IMR-90 (cell line): Measurements from ENCODE around the gene SHISAL1. TPM values are rescaled to one million over a fixed set of nuclear protein-coding genes. Genes with fewer than 3 reads are reported as not detected.

Source experiments
- ATAC-seq: fragments of 200-7000 bp; cut with Tn5 transposase; 2 replicates; pipeline ENCODE4 v1.9.1; 2020; ENCODE audit warnings: low read depth, mild to moderate bottlenecking, moderate library complexity
- BruUV-seq: library from RNA; stranded (reverse); fragments of 400-500 nt; replicated peaks from 2 replicates; lab custom pipeline; 2021; lab: Mats Ljungman, UMichigan
- CTCF ChIA-PET: fragments of 300-600 bp; formaldehyde crosslinking; extraction: SDS; loops from one replicate; lab custom pipeline; 2021; ENCODE audit warnings: antibody characterized with exemption; lab: Yijun Ruan, JAX
- POLR2A ChIA-PET: fragments of 300-600 bp; sonication (Branson Sonifier 250); formaldehyde crosslinking; loops from one replicate; lab custom pipeline; 2022; ENCODE audit warnings: antibody characterized with exemption; ENCODE audit not compliant: unreplicated experiment; lab: Charles Lee
- DNase-seq: peaks from one replicate; pipeline ENCODE4 v3.0.0; 2013
- H2AFZ ChIP-seq: replicated peaks from 2 replicates; pipeline ENCODE3; 2013; ENCODE audit warnings: low read length, mild to moderate bottlenecking; ENCODE audit not compliant: poor library complexity
- H2AK5ac ChIP-seq: 2 replicates; pipeline ENCODE4 v1.6.1; 2013; ENCODE audit warnings: low read depth, low read length, inconsistent platforms
- H2AK9ac ChIP-seq: replicated peaks from 2 replicates; pipeline ENCODE3; 2013; ENCODE audit warnings: mild to moderate bottlenecking, low read depth, low read length, moderate library complexity; ENCODE audit not compliant: poor library complexity
- H2BK120ac ChIP-seq: 2 replicates; pipeline ENCODE4 v1.6.1; 2013; ENCODE audit warnings: low read depth, low read length, inconsistent platforms
- H2BK15ac ChIP-seq: 3 replicates; pipeline ENCODE4 v1.6.1; 2013; ENCODE audit warnings: low read depth, low read length, inconsistent platforms
- H2BK20ac ChIP-seq: 2 replicates; pipeline ENCODE4 v1.6.1; 2013; ENCODE audit warnings: low read depth, mild to moderate bottlenecking, inconsistent platforms, low read length, moderate library complexity
- H2BK5ac ChIP-seq: 2 replicates; pipeline ENCODE4 v1.6.1; 2013; ENCODE audit warnings: mild to moderate bottlenecking, low read depth, low read length, inconsistent platforms; ENCODE audit not compliant: poor library complexity, severe bottlenecking
- H3K14ac ChIP-seq: replicated peaks from 2 replicates; pipeline ENCODE4 v1.6.1; 2013; ENCODE audit warnings: low read depth, low read length, inconsistent platforms
- H3K18ac ChIP-seq: 2 replicates; pipeline ENCODE4 v1.6.1; 2013; ENCODE audit warnings: low read depth, low read length, control low read depth
- H3K23ac ChIP-seq: 2 replicates; pipeline ENCODE4 v1.6.1; 2013; ENCODE audit warnings: low read depth, low read length, inconsistent platforms
- H3K27ac ChIP-seq: 2 replicates; pipeline ENCODE4 v1.5.1; 2013; ENCODE audit warnings: mild to moderate bottlenecking, control low read depth, low read length; ENCODE audit not compliant: insufficient read depth
- H3K27me3 ChIP-seq: 2 replicates; pipeline ENCODE4 v1.6.1; 2013; ENCODE audit warnings: low read length; ENCODE audit not compliant: control insufficient read depth, insufficient read depth
- H3K36me3 ChIP-seq: 2 replicates; pipeline ENCODE4 v1.6.1; 2013; ENCODE audit warnings: low read length, mixed read lengths; ENCODE audit not compliant: control insufficient read depth, insufficient read depth
- H3K4ac ChIP-seq: 2 replicates; pipeline ENCODE4 v1.6.1; 2013; ENCODE audit warnings: low read depth, low read length, inconsistent platforms
- H3K4me1 ChIP-seq: 2 replicates; pipeline ENCODE4 v1.6.1; 2013; ENCODE audit warnings: low read length, mixed read lengths; ENCODE audit not compliant: control insufficient read depth, insufficient read depth
- H3K4me2 ChIP-seq: 2 replicates; pipeline ENCODE4 v1.6.1; 2013; ENCODE audit warnings: low read depth, mild to moderate bottlenecking, control low read depth, low read length, moderate library complexity
- H3K4me3 ChIP-seq: 2 replicates; pipeline ENCODE4 v1.5.1; 2013; ENCODE audit warnings: low read depth, mild to moderate bottlenecking, control low read depth, low read length, moderate library complexity; ENCODE audit not compliant: insufficient read depth
- H3K56ac ChIP-seq: 2 replicates; pipeline ENCODE4 v1.6.1; 2013; ENCODE audit warnings: low read length, inconsistent platforms; ENCODE audit not compliant: insufficient read depth; ENCODE audit errors: extremely low read depth
- H3K79me1 ChIP-seq, 2 experiments: 2 replicates each; pipeline ENCODE4 v1.6.1; 2013; ENCODE audit warnings: low read length in 2 of 2, inconsistent platforms in 1 of 2, low read depth in 1 of 2
- H3K9ac ChIP-seq: 2 replicates; pipeline ENCODE4 v1.6.1; 2013; ENCODE audit warnings: low read depth, low read length, control low read depth
- H3K9me1 ChIP-seq: 2 replicates; pipeline ENCODE4 v1.6.1; 2013; ENCODE audit warnings: low read length, inconsistent platforms; ENCODE audit not compliant: insufficient read depth
- H3K9me3 ChIP-seq: 2 replicates; pipeline ENCODE4 v1.6.1; 2013; ENCODE audit warnings: low read length; ENCODE audit not compliant: control insufficient read depth, insufficient read depth
- H4K20me1 ChIP-seq: 2 replicates; pipeline ENCODE4 v1.6.1; 2013; ENCODE audit warnings: low read length, inconsistent platforms; ENCODE audit not compliant: insufficient read depth
- H4K5ac ChIP-seq: 2 replicates; pipeline ENCODE4 v1.6.1; 2013; ENCODE audit warnings: mild to moderate bottlenecking, low read depth, low read length, control low read depth
- H4K8ac ChIP-seq, 2 experiments: 2 replicates each; pipeline ENCODE4 v1.6.1; 2013; ENCODE audit warnings: low read depth in 2 of 2, low read length in 2 of 2, control low read depth in 1 of 2, inconsistent platforms in 1 of 2
- H4K91ac ChIP-seq: 2 replicates; pipeline ENCODE4 v1.6.1; 2013; ENCODE audit warnings: low read depth, low read length, inconsistent platforms; ENCODE audit not compliant: insufficient read depth
- CEBPB ChIP-seq: IDR thresholded peaks from 2 replicates; pipeline ENCODE4 v1.6.1; 2012; ENCODE audit warnings: low read depth, low read length, improper control_type of control experiment
- CHD1 ChIP-seq: IDR thresholded peaks from 2 replicates; pipeline ENCODE4 v1.6.1; 2012; ENCODE audit warnings: low read depth, low read length, improper control_type of control experiment
- MAFK ChIP-seq: IDR thresholded peaks from 2 replicates; pipeline ENCODE4 v1.6.1; 2012; ENCODE audit warnings: low read depth, low read length, improper control_type of control experiment
- MAZ ChIP-seq: IDR thresholded peaks from 2 replicates; pipeline ENCODE4 v1.6.1; 2012; ENCODE audit warnings: low read depth, mild to moderate bottlenecking, low read length, improper control_type of control experiment, moderate library complexity, borderline replicate concordance
- MXI1 ChIP-seq: IDR thresholded peaks from 2 replicates; pipeline ENCODE4 v1.6.1; 2012; ENCODE audit warnings: low read depth, mild to moderate bottlenecking, low read length, moderate library complexity, borderline replicate concordance
- NFE2L2 ChIP-seq: fragments of 150-350 bp; IDR thresholded peaks from 2 replicates; pipeline ENCODE4 v1.6.1; 2016; ENCODE audit warnings: low read depth, mild to moderate bottlenecking, low read length
- POLR2A ChIP-seq: IDR thresholded peaks from 2 replicates; pipeline ENCODE4 v1.6.1; 2012; ENCODE audit warnings: mild to moderate bottlenecking, low read depth, low read length
- RAD21 ChIP-seq: IDR thresholded peaks from 2 replicates; pipeline ENCODE4 v1.6.1; 2012; ENCODE audit warnings: low read length, improper control_type of control experiment
- RCOR1 ChIP-seq: IDR thresholded peaks from 2 replicates; pipeline ENCODE4 v1.6.1; 2012; ENCODE audit warnings: mild to moderate bottlenecking, low read length, improper control_type of control experiment; ENCODE audit not compliant: insufficient replicate concordance
- RFX5 ChIP-seq: IDR thresholded peaks from 2 replicates; pipeline ENCODE4 v1.8.0; 2012; ENCODE audit warnings: low read depth, mild to moderate bottlenecking, low read length, moderate library complexity
- SMC3 ChIP-seq: fragments of 150-350 bp; IDR thresholded peaks from 2 replicates; pipeline ENCODE4 v1.6.1; 2016; ENCODE audit warnings: low read depth, mild to moderate bottlenecking, antibody characterized with exemption, low read length, moderate library complexity
- WGBS, 2 experiments: methylation state at CpG; one replicate each; pipeline versions ENCODE4 v1.1.5 to v1.1.7; 2013; ENCODE audit warnings: missing lambda C conversion rate in 2 of 2; ENCODE audit not compliant: insufficient read length in 1 of 2; ENCODE audit errors: extremely low coverage in 2 of 2; 5-methylcytosine and 5-hydroxymethylcytosine counted together
- dilution Hi-C: fragments of 300-500 bp; cut with HindIII; formaldehyde crosslinking; loops from one replicate; pipeline ENCODE4 v1.14.3; 2018; ENCODE audit warnings: low sequenced_read_pairs; ENCODE audit not compliant: unreplicated experiment
- in situ Hi-C: fragments of 300-500 bp; cut with MboI; formaldehyde crosslinking; loops from 3 replicates; pipeline ENCODE4 v1.14.3; 2019; ENCODE audit warnings: low sequenced_read_pairs, inconsistent platforms, mixed read lengths
- intact Hi-C: fragments of 100-400 bp; cut with micrococcal nuclease; formaldehyde crosslinking; loops from 2 replicates; pipeline ENCODE4 v1.10.0; 2022
- polyA plus RNA-seq, 3 experiments: library from polyadenylated mRNA; depleted of rRNA; stranded (reverse); fragments of >200 nt; gene quantifications; 2 replicates each; pipeline ENCODE4 v1.2.3, GENCODE V29; 2012; ENCODE audit warnings: low replicate concordance in 1 of 3
- total RNA-seq: library from RNA; depleted of rRNA; stranded (reverse); fragments of >200 nt; gene quantifications from 2 replicates; pipeline ENCODE4 v1.2.3, GENCODE V29; 2012
- TF ChIP-seq, protein P1 (sequence below): conservative IDR thresholded peaks from 2 replicates; pipeline ENCODE4 v1.5.1; 2012; ENCODE audit warnings: mild to moderate bottlenecking, low read depth, low read length, improper control_type of control experiment
- TF ChIP-seq, protein P2 (sequence below): fragments of 150-350 bp; IDR thresholded peaks from 2 replicates; pipeline ENCODE4 v1.6.1; 2016; ENCODE audit warnings: low read depth, mild to moderate bottlenecking, low read length, moderate library complexity, borderline replicate concordance
- TF ChIP-seq, protein P3 (sequence below): fragments of 150-350 bp; IDR thresholded peaks from 2 replicates; pipeline ENCODE4 v1.6.1; 2017; ENCODE audit warnings: mild to moderate bottlenecking, antibody characterized with exemption, low read length, low read depth

SHISAL1 gene
- total and polyA plus RNA-seq, 2 of the 4 experiments (the other 2 are of a cell fraction), result 1.0 to 1.4 TPM

DNA sequence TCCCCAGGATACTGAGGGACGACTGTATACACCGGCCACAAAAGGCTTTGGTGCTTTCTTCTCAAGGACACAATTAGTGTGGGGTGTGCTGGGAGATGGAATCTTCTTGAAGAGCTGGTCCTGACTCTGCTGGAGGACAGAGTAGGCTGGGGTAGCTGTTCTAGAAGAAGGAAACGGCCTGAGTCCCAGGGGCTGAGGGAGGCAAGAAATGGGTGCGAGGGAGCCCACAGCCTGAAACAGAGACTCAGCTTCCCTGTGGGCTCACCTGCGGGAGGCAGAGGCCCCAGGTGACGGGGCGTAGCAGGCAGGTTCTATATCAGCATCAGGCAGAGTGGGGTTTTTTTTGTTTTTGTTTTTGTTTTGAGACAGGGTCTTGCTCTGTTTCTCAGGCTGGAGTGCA, 95.4 kb downstream of the SHISAL1 start:
- ChIA-PET POLR2A (interaction anchor here (0.5 kb wide), 1 partner anchor 14 kb away, joined by 3 read pairs; no protein-coding TSS in a partner anchor), CTCF (no interaction called here)
- Histone ChIP-seq H2BK5ac (no peak overlapping the region), H2BK15ac (no peak overlapping the region), H2AK9ac (no peak overlapping the region), H4K91ac (no peak overlapping the region), H3K4ac (no peak overlapping the region), H3K79me1 (no peaks in the 10 kb centered on the region), H2AK5ac (no peak overlapping the region), H3K4me2 (no peak overlapping the region), H3K9ac (no peak overlapping the region), H3K27ac (no peak overlapping the region), H2BK20ac (no peak overlapping the region), H3K56ac (no peak overlapping the region), H3K14ac (no peak overlapping the region), H3K9me1 (no peaks in the 10 kb centered on the region), H4K8ac (no peak overlapping the region), H3K18ac (no peak overlapping the region), H4K20me1 (no peaks in the 10 kb centered on the region), H3K27me3 (peaks cover 13% of the 10 kb centered on the region), H3K4me3 (no peak overlapping the region), H3K9me3 (peaks cover 11% of the 10 kb centered on the region), H3K36me3 (no peaks in the 10 kb centered on the region), H2AFZ (no peak overlapping the region), H2BK120ac (no peak overlapping the region), H4K5ac (no peak overlapping the region), H3K23ac (no peak overlapping the region), H3K4me1 (peaks cover 2% of the 10 kb centered on the region; the same call in 1 of the 2 replicates)
- no peak for TF ChIP-seq RAD21
- TF ChIP-seq NFE2L2, result no peak
- no peak for TF ChIP-seq CEBPB
- TF ChIP-seq POLR2A, result no peak
- TF ChIP-seq, protein P1, sequence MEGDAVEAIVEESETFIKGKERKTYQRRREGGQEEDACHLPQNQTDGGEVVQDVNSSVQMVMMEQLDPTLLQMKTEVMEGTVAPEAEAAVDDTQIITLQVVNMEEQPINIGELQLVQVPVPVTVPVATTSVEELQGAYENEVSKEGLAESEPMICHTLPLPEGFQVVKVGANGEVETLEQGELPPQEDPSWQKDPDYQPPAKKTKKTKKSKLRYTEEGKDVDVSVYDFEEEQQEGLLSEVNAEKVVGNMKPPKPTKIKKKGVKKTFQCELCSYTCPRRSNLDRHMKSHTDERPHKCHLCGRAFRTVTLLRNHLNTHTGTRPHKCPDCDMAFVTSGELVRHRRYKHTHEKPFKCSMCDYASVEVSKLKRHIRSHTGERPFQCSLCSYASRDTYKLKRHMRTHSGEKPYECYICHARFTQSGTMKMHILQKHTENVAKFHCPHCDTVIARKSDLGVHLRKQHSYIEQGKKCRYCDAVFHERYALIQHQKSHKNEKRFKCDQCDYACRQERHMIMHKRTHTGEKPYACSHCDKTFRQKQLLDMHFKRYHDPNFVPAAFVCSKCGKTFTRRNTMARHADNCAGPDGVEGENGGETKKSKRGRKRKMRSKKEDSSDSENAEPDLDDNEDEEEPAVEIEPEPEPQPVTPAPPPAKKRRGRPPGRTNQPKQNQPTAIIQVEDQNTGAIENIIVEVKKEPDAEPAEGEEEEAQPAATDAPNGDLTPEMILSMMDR, result no peak
- TF ChIP-seq MAFK, result no peak
- no peak for TF ChIP-seq MAZ
- no peak for TF ChIP-seq CHD1
- TF ChIP-seq RCOR1, result no peak
- TF ChIP-seq SMC3, result no peak
- TF ChIP-seq, protein P2, sequence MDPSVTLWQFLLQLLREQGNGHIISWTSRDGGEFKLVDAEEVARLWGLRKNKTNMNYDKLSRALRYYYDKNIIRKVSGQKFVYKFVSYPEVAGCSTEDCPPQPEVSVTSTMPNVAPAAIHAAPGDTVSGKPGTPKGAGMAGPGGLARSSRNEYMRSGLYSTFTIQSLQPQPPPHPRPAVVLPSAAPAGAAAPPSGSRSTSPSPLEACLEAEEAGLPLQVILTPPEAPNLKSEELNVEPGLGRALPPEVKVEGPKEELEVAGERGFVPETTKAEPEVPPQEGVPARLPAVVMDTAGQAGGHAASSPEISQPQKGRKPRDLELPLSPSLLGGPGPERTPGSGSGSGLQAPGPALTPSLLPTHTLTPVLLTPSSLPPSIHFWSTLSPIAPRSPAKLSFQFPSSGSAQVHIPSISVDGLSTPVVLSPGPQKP, result no peak
- no peak for TF ChIP-seq RFX5
- no peak for TF ChIP-seq MXI1
- TF ChIP-seq, protein P3, sequence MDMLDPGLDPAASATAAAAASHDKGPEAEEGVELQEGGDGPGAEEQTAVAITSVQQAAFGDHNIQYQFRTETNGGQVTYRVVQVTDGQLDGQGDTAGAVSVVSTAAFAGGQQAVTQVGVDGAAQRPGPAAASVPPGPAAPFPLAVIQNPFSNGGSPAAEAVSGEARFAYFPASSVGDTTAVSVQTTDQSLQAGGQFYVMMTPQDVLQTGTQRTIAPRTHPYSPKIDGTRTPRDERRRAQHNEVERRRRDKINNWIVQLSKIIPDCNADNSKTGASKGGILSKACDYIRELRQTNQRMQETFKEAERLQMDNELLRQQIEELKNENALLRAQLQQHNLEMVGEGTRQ, result no peak
- in situ Hi-C loops (no loop called here), dilution Hi-C loops (no loop called here), intact Hi-C loops (no loop called here)
- BruUV-seq, result no TSS peak
- ATAC-seq (no peak), DNase-seq (no peak)
- WGBS, 2 experiments, result 57% methylated on average over 3 of the region's 7 CpGs; no CpG with 5 or more reads in 1 of the 2 experiments
